Dendritic cell treated with granulocyte-macrophage colony-stimulating factor and Interleukin-4, amounts not matched to agents 40 ng/mL and 50 ng/mL, for 4 days (primary cell): ENCODE measurements around the gene PTPN7.

Source experiments
- H3K27ac Mint-ChIP-seq: one replicate; pipeline ENCODE4 v1.8.0; 2022; ENCODE audit warnings: mild to moderate bottlenecking, mixed read lengths
- H3K27me3 Mint-ChIP-seq: one replicate; pipeline ENCODE4 v1.8.0; 2022; ENCODE audit warnings: mild to moderate bottlenecking, mixed read lengths
- H3K36me3 Mint-ChIP-seq: one replicate; pipeline ENCODE4 v1.8.0; 2022; ENCODE audit warnings: low read depth, mixed read lengths
- H3K4me1 Mint-ChIP-seq: one replicate; pipeline ENCODE4 v1.8.0; 2022; ENCODE audit warnings: low read depth, mixed read lengths
- H3K4me3 Mint-ChIP-seq: one replicate; pipeline ENCODE4 v1.8.0; 2022; ENCODE audit warnings: mild to moderate bottlenecking, moderate library complexity, mixed read lengths
- H3K9me3 Mint-ChIP-seq: one replicate; pipeline ENCODE4 v1.8.0; 2022; ENCODE audit warnings: mixed read lengths
- intact Hi-C: fragments of 100-400 bp; cut with micrococcal nuclease; formaldehyde crosslinking; loops from one replicate; pipeline ENCODE4 v1.15.0; 2022

The PTPN7 gene

DNA sequence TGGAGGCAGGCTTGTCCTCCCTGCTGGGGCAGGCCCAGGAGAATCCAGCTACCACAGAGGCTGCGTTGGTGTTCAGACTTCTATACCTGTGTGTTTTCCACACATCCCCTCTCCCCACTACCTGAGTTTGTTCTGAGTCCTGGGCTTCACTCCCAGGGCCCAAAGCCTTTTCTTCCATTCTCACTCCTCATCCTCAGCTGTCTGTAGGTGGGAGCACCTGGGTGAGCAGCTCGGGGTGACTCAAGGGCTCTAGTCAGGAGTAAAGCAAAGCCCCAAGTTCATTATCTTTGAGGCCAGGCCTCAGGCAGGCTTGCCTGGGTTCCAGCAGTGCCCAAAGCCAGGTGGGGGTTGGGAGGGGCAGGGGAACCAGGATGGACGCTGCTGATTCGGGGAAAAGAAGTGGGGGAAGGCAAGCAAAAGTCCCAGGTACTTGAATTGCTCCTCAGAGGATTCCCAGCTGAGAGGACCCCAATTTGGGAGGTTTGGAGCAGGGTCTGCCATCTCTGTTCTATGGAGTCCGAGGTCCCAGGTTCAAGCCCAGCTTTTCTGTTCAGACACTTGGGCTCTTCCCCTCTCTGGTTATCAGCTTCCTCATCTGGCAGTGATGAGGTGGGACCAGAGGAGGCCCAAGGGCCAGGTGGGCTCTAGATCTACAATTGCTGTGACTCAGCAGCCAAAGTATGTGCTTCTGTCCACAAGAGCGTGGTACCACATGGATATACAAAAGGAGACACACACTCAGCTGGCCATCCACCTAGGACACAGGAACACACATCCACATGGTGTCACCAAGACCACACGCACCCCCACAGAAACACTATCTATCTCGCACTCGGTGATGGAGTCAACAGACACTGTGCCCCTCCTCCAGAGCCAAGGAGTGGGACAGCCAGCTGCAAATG, 5.8 kb upstream of the PTPN7 start:
- no peak overlapping the region for H3K27ac Mint-ChIP-seq
- intact Hi-C loops = no loop called here

GRCh38 chr1:202165267-202165941, 5.0 kb upstream of the PTPN7 start:
- H3K4me3 Mint-ChIP-seq = no peak overlapping the region
- intact Hi-C loops = no loop called here
- H3K9me3 Mint-ChIP-seq = no peaks in the 10 kb centered on the region
- peaks cover 14% of the 10 kb centered on the region for H3K27me3 Mint-ChIP-seq
- H3K4me1 Mint-ChIP-seq = peaks cover 44% of the 10 kb centered on the region
- H3K27ac Mint-ChIP-seq = no peak overlapping the region
- peaks cover 6% of the 10 kb centered on the region for H3K36me3 Mint-ChIP-seq

More for the DNA sequence above, 5.8 kb upstream of the PTPN7 start:
- Mint-ChIP-seq H3K27me3 (peaks cover 14% of the 10 kb centered on the region), H3K36me3 (no peaks in the 10 kb centered on the region), H3K9me3 (no peaks in the 10 kb centered on the region), H3K4me1 (peaks cover 37% of the 10 kb centered on the region), H3K4me3 (no peak overlapping the region)

DNA sequence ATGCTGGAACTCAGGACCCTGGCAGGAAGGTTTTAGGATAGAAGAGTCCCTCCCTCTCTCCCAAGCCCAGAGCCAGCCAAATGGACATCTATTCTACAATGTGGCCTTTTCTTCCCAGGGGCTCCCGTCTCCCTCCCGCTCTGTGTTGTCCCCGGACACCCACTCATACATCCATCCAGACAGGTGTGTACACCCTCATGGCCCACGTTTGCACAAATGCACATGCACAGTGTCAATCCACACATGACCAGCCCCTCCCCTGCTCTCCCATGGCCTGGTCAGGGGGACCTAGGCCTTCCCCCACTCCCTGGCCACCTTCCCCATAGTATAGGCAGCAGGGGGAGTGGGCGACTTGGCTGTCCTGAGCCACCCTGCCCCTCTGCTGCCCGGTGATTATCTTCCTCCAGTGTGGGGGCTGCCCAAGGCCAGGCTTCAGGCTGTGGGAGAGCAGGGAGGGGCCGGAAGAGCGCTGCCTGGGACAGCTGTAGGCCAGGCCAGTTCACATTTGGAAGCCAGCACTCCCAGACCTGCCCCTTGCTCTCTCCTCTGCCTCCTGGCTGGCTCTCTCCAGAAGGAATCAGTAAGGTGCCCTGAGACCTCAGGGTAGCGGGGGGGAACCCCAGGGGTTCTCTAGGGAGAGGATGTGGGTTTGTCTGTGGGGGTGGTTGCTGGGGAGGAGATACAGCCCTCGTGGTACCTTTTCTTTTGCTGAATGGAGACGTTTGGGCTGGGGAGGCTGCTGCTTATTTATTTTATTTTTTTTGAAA, 4.1 kb upstream of the PTPN7 start:
- H3K27ac Mint-ChIP-seq = no peak overlapping the region
- H3K4me1 Mint-ChIP-seq = peaks cover 54% of the 10 kb centered on the region
- peaks cover 14% of the 10 kb centered on the region for H3K27me3 Mint-ChIP-seq
- H3K36me3 Mint-ChIP-seq = peaks cover 12% of the 10 kb centered on the region
- intact Hi-C loops = no loop called here
- no peak overlapping the region for H3K4me3 Mint-ChIP-seq
- no peaks in the 10 kb centered on the region for H3K9me3 Mint-ChIP-seq

- Mint-ChIP-seq H3K36me3 (peaks cover 21% of the 10 kb centered on the region), H3K27ac (peak overlapping the region; percentile 92), H3K27me3 (peaks cover 14% of the 10 kb centered on the region), H3K4me1 (peaks cover 63% of the 10 kb centered on the region), H3K9me3 (no peaks in the 10 kb centered on the region), H3K4me3 (no peak overlapping the region)
- intact Hi-C loops = no loop called here
These were observed 3.2 kb upstream of the PTPN7 start for GRCh38 chr1:202163281-202164270.

DNA sequence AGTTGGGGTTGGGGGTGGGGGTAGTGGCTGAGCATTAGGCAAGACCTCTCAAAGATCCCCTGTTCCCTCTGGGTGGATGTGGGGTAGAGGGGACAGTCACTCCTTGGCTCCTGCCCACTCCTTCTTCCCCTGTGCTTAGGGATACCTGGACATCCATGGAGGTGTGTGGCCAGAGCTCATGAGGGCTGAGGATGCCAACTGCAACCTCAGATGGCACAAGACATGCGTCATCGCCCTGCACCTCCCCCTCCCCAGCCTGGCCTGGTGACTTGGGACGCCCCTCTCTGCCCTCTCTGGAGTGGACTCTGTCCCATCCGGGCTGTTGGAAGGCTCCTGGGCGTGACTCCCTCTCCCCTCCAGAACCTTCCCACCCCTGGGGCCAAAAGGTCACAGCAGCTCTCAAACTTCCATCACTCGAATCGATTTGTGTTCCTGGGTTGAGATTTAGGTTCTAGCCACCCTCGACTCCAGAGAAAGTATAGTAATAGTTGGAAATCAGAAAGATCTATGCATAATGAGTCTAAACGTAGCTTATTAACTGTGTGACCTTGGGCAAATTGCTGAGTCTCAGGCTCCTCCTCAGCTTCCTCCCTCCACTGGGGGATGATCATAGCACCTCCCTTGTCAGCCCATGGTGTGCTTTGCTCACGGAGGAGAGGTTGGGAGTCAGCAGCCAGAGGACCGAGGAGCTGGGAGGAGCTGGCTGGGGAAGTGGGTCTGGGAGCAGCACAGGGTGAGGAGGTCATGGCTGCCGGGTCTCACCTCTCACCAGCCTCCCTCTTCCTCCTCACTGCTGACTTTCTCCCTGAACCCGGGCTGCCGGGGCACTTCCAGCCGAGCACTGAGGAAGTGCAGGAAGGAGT, 2.2 kb upstream of the PTPN7 start:
- Mint-ChIP-seq H3K9me3 (no peaks in the 10 kb centered on the region), H3K4me1 (peaks cover 70% of the 10 kb centered on the region)

DNA sequence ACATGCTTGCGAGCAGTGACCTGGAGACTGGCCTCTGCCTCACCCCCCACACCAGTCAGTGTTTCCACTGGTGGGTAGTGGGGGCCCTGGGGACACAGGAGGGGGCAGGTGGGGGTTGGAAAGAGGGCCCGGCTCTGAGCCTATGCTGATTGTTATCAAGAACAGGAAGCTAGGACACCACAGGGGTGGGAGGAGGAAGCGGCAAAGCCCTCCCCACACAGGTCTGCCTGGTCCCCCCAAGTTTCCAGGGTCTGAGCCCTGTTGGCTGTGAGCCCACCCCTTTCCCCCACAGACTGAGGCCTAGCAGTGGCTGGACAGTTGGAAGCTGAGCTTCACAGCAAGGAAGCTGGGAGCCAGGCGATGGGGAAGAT, 1.6 kb upstream of the PTPN7 start:
- H3K27me3 Mint-ChIP-seq = peaks cover 1% of the 10 kb centered on the region

More for the DNA sequence above, 2.2 kb upstream of the PTPN7 start:
- Mint-ChIP-seq H3K4me3 (no peak overlapping the region), H3K36me3 (peaks cover 30% of the 10 kb centered on the region), H3K27me3 (peaks cover 7% of the 10 kb centered on the region), H3K27ac (peak overlapping the region; percentile 92)
- intact Hi-C loops = no loop called here

GRCh38 chr1:202161151-202162046, 997 bp upstream of the PTPN7 start:
- peaks cover 1% of the 10 kb centered on the region for H3K27me3 Mint-ChIP-seq
- H3K4me1 Mint-ChIP-seq = peaks cover 82% of the 10 kb centered on the region
- peak overlapping the region; percentile 92 for H3K27ac Mint-ChIP-seq
- H3K4me3 Mint-ChIP-seq = peak overlapping the region; percentile 95
- intact Hi-C loops = no loop called here
- H3K36me3 Mint-ChIP-seq = peaks cover 42% of the 10 kb centered on the region
- H3K9me3 Mint-ChIP-seq = no peaks in the 10 kb centered on the region

More for the DNA sequence above, 1.6 kb upstream of the PTPN7 start:
- Mint-ChIP-seq H3K4me3 (no peak overlapping the region), H3K27ac (peak overlapping the region; percentile 92), H3K4me1 (peaks cover 76% of the 10 kb centered on the region), H3K9me3 (no peaks in the 10 kb centered on the region), H3K36me3 (peaks cover 36% of the 10 kb centered on the region)
- intact Hi-C loops = no loop called here

DNA sequence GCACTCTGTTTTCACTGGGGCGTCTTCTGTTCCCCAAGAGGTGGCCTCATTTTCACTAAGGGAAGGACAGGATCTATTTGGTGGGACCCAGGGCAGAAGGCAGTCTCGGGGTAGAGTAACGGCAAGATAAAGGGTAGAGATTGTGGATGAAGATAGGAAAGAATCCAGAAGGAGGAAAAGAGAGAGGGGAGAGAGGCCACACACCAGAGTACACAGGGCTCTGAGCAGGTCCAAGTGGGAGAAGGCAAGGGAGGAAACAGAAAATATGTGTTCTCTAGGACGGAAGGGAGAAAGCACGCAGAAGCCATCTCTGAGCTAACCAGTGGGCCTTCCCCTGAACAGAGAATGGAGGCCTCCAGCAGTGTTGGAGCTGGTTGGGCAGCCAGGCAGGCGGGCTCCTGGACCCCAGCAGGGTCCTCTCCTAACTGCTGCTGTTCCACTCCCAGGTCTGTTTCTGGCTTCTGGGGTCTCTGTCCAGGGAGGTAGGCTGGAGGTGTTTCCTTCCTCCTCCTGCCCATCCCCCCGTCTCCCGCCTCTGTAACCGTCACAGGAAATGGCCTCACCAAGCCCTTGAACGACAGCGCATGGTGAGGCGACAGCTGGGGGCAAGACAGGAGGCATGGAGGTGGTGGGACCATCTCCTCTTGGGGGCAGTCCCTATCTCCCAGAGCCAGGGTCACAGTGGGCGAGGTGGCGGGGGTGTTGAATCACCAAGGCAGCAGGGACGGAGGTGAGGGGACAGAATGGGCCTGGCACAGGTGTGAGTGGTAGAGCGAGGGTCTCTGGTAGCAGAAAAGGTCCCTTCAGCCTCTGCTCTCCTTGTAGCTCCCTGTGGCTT, 649 bp downstream of the PTPN7 start:
- Mint-ChIP-seq H3K4me1 (peaks cover 96% of the 10 kb centered on the region), H3K27ac (peak overlapping the region; percentile 92), H3K9me3 (no peaks in the 10 kb centered on the region), H3K36me3 (peaks cover 56% of the 10 kb centered on the region), H3K4me3 (peak overlapping the region; percentile 95), H3K27me3 (peaks cover 1% of the 10 kb centered on the region)
- intact Hi-C loops = no loop called here

DNA sequence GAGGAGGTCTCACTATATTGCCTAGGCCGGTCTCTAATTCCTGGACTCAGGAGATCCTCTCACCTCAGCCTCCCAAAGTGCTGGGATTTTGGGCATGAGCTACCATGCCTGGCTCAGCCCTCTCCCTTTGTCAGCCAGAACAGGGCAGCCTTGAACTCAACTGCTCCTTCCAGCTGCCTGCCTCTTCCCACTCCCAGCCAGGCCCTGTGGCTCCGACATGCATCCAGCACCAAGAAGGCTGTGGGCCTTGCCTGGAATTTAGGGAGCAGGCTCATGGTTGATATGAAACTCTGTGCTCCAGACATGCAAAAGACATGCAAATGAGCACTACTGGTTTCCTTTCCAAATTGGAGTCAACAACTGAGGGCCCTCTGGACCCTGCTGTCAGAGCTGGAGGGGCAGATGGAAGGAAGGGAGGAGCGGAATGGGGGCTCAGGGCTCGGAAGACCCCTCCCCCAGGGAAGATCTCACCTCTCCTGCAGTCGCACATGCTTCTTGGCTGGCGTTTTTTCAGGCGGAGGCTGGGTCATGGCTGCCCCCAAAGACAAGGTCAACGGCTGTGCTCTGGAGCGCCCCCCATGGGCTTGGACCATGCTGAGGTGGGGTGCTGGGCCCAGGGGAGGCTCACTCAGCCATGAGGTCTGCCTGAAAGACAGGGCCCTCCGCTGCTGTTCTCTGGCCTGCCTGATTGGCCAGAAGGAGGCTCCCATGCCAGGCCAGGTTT, 1.4 kb downstream of the PTPN7 start:
- Mint-ChIP-seq H3K4me3 (peak overlapping the region; percentile 95), H3K27ac (peak overlapping the region; percentile 92), H3K4me1 (peaks cover 92% of the 10 kb centered on the region), H3K36me3 (peaks cover 64% of the 10 kb centered on the region), H3K27me3 (peaks cover 1% of the 10 kb centered on the region), H3K9me3 (no peaks in the 10 kb centered on the region)
- intact Hi-C loops = no loop called here

GRCh38 chr1:202157945-202158344, 2.5 kb downstream of the PTPN7 start:
- H3K9me3 Mint-ChIP-seq = no peaks in the 10 kb centered on the region

More at GRCh38 chr1:202157945-202158344, 2.5 kb downstream of the PTPN7 start:
- peaks cover 89% of the 10 kb centered on the region for H3K4me1 Mint-ChIP-seq
- H3K27ac Mint-ChIP-seq = no peak overlapping the region
- no peak overlapping the region for H3K4me3 Mint-ChIP-seq
- intact Hi-C loops = no loop called here
- peaks cover 1% of the 10 kb centered on the region for H3K27me3 Mint-ChIP-seq
- H3K36me3 Mint-ChIP-seq = peaks cover 74% of the 10 kb centered on the region
